ENCODE measurements around the gene PRMT3.
"Not testable (repeated sequence)": the region's sequence is repeated elsewhere in the genome, so short reads cannot be mapped to it uniquely, and the experiment has no call there.

Gene PRMT3

GRCh38 chr11:20453657-20454316, 66.3 kb downstream of the PRMT3 start:
- in situ Hi-C loops (cut with HindIII; ENCODE audit: low sequenced_read_pairs), result no loop called here

- in situ Hi-C loops (cut with HindIII; ENCODE audit: low sequenced_read_pairs), result no loop called here
These were observed 69.7 kb downstream of the PRMT3 start for GRCh38 chr11:20457001-20457799.

DNA sequence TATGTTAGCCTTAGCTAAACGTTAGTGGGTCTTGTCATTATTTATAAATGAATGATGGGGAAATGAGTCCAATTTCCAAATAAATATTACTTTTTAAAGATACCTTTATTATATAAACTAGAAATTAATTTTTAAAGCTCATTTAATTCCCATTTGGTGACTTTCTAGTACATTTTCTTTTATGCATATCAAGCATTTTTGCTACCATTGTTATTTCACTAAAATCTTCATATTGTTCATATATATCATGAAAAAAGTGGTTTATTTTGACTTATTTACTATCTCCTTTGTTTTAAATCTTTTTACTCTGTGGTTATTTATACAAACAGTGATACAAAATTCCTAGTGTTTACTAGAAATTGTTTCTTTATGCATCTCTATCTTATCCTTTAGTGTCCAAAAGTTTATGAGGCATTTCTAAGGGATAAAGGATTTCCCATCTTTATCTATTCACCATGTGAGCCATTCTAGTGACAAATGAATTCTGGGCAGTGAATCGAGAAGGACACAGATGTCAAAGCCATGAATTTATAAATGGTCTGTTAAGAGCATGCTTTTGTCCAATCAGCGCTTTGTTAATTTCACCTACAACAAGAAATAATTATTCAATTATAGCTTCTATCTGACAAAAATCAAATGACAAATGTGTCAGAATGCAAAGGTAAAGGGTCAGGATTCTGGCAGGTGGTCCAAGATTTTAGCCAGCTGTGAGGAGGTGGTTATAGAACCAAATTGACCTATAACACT, 70.6 kb downstream of the PRMT3 start:
- in situ Hi-C loops (cut with HindIII; ENCODE audit: low sequenced_read_pairs), result no loop called here

- in situ Hi-C loops (cut with HindIII; ENCODE audit: low sequenced_read_pairs), result no loop called here
These were observed 71.6 kb downstream of the PRMT3 start for GRCh38 chr11:20458905-20459632.

DNA sequence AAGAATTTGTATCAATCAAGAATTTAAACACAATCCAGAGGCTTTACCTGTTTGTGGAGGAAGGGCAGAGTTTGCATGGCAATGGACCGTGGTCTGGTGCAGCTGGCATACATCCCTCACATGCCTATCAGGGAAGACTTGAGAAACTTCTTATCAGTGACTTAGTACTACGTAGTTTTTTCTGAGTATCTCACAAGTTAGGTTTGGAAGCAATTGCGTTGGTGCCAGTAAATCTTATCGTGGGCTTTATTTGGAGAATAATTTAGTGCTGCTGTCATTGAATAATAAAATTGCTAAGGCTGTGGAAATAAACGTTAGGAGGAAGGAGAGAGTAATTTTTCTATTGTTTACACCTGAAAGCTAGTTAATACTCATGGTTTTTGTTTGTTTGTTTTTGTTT, 72.3 kb downstream of the PRMT3 start:
- in situ Hi-C loops (cut with HindIII; ENCODE audit: low sequenced_read_pairs), result no loop called here

DNA sequence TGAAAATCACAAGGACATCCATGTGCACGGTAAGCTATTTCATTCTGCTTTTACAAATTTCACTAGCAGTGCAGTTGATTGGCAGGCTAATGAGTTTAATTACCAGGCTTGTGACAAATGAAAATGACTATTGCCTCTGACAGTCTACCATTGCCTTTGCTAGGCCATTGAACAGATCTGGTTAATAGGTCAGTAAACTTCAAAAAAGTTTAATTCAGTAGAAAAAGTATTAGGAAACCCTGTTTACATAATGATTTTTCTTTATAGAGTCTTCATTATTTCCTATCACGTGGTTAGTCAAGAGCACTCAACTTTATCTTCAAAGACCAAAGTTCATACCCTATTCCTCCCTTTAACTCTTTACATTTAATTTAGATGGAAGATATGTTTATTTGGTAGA, 77.0 kb downstream of the PRMT3 start:
- in situ Hi-C loops (cut with HindIII; ENCODE audit: low sequenced_read_pairs), result no loop called here

DNA sequence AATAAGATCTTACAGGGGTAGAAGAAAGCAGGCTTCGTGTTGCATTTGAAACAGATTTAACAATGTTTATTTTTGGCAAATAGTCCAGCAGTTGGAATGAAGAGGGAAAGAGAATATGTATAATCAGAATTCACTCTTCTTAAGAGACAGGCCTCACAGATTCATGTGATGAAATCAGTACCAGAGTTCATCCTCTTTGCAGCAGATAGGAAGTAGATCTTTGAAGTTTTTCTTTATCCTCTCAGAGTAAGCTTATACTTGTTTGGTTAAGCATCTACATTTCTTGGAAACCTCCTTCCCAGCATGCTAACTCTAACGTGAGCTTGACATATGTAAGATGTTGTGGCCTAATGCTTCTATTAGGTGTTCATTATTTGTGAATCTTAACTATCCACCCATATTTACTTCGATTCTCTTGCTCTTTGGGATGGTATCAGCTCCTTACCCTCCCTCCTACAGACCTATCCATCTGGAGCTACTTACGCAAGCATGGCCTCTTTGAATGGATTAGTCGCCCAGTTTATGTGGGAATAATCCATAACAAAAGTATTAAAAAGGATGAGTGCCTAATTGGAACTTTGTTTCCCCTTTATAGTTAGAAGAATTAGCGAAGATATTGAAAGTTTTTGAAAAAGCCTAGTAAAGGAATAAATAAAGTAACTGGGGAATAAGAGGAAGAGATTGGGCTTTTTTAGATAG, 80.1 kb downstream of the PRMT3 start:
- in situ Hi-C loops (cut with HindIII; ENCODE audit: low sequenced_read_pairs), result no loop called here

GRCh38 chr11:20470348-20470747, 82.8 kb downstream of the PRMT3 start:
- in situ Hi-C loops (cut with HindIII; ENCODE audit: low sequenced_read_pairs), result no loop called here

DNA sequence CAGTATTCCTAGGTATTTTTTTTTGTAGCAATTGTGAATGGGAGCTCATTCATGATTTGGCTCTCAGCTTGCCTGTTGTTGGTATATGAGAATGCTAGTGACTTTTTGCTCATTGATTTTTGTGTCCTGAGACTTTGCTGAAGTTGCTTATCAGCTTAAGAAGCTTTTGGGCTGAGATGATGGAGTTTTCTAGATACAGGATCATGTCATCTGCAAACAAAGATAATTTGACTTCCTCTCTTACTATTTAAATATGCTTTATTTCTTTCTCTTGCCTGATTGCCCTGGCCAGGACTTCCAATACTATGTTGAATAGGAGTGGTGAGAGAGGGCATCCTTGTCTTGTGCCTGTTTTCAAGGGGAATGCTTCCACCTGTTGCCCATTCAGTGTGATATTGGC, 84.4 kb downstream of the PRMT3 start:
- in situ Hi-C loops (cut with HindIII; ENCODE audit: low sequenced_read_pairs), result not testable (repeated sequence)

GRCh38 chr11:20474176-20474881, 86.8 kb downstream of the PRMT3 start:
- in situ Hi-C loops (cut with HindIII; ENCODE audit: low sequenced_read_pairs), result no loop called here

GRCh38 chr11:20474882-20475517, 87.5 kb downstream of the PRMT3 start:
- in situ Hi-C loops (cut with HindIII; ENCODE audit: low sequenced_read_pairs), result no loop called here

- in situ Hi-C loops (cut with HindIII; ENCODE audit: low sequenced_read_pairs), result no loop called here
These were observed 90.0 kb downstream of the PRMT3 start for GRCh38 chr11:20477418-20478090.

- in situ Hi-C loops (cut with HindIII; ENCODE audit: low sequenced_read_pairs), result no loop called here
These were observed 92.0 kb downstream of the PRMT3 start for GRCh38 chr11:20479513-20479912.

DNA sequence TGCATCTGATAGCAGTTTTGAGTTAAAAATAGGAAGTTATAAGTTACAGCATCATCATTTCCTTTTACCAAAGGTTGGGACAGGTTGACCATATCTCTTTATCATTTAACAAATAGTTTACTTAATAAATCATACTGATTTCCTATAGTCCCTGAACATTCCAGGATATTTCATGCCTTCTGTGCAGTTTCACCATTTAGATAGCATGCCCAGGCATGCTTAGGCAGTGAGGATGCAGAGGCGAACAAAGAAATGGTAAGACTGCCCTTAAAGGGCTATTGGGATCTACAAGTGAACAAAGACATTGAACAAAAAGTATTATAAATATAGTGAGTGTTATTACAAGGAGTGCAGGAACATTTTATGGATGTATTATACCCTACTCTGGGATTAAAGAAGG, 96.4 kb downstream of the PRMT3 start:
- in situ Hi-C loops (cut with HindIII; ENCODE audit: low sequenced_read_pairs), result no loop called here

DNA sequence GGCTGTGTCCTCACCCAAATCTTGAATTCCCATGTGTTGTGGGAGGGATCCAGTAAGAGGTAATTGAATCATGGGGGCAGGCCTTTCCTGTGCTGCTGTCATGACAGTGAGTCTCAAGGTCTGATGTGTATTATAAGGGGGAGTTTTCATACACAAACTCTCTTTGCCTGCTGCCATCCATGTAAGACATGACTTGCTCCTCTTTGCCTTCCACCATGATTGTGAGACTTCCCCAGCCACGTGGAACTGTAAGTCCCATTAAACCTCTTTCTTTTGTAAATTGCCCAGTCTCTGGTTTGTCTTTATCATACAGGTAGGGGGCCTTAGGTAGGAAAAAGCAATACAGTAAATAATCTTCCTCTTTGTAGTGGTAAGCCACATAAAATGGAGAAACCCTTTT, 96.9 kb downstream of the PRMT3 start:
- in situ Hi-C loops (cut with HindIII; ENCODE audit: low sequenced_read_pairs), result not testable (repeated sequence)

- in situ Hi-C loops (cut with HindIII; ENCODE audit: low sequenced_read_pairs), result no loop called here
These were observed 100.8 kb downstream of the PRMT3 start for GRCh38 chr11:20488352-20488751.

GRCh38 chr11:20489948-20490347, 102.4 kb downstream of the PRMT3 start:
- in situ Hi-C loops (cut with HindIII; ENCODE audit: low sequenced_read_pairs), result no loop called here

DNA sequence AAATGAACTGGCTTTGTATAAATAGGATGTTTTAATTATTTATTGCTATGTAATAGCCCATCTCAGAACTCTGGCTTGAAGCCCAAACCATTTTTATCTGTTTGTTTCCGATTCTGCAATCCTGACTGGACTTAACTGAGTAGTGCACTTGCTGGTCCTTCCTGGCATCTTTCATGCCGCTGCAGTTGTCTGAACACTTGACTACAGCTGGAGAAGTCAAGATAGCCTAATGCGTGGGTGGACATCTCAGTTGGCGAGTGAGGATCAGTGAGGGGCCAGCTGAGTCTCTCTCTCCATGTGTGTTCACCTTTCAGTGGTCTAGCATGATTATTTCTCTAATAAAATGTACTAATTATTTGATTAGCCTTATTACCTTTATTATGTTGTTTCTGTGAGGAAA, 105.8 kb downstream of the PRMT3 start:
- in situ Hi-C loops (cut with HindIII; ENCODE audit: low sequenced_read_pairs), result no loop called here

All from endothelial cell of hepatic sinusoid (primary cell).